HepG2 (cell line): ENCODE data around the gene MAP3K1. TPM values are rescaled to one million over a fixed set of nuclear protein-coding genes. Genes with fewer than 3 reads are reported as not detected.

Experiments
- ATAC-seq: fragments of 200-7000 bp; cut with Tn5 transposase; 3 replicates; pipeline ENCODE4 v1.9.1; 2020; ENCODE audit warnings: mild to moderate bottlenecking, moderate library complexity
- BruUV-seq: library from RNA; stranded (reverse); fragments of 400-500 nt; replicated peaks from 2 replicates; lab custom pipeline; 2021; lab: Mats Ljungman, UMichigan
- CTCF ChIA-PET: fragments of 300-600 bp; formaldehyde crosslinking; extraction: SDS; loops from one replicate; lab custom pipeline; 2021; ENCODE audit warnings: low total read pairs, inconsistent platforms, low intra/inter-chr PET ratio; lab: Yijun Ruan, JAX
- POLR2A ChIA-PET: fragments of 350-600 bp; sonication (Branson Sonifier 250); formaldehyde crosslinking; loops from one replicate; lab custom pipeline; 2020; ENCODE audit warnings: antibody characterized with exemption, inconsistent platforms; lab: Yijun Ruan, JAX
- DNase-seq: peaks from one replicate; pipeline ENCODE4 v3.0.0-alpha.2; 2015; ENCODE audit warnings: low spot score
- FAIRE-seq: peaks from 3 replicates; lab custom pipeline; 2011; peaks lifted over from hg19 to GRCh38; lab: Jason Lieb, UNC
- H2AFZ ChIP-seq: one replicate; pipeline ENCODE4 v1.6.1; 2011; ENCODE audit warnings: low read length, inconsistent platforms
- H3K27ac ChIP-seq: fragments of 300-600 bp; 3 replicates; pipeline ENCODE4 v1.8.0; 2011; ENCODE audit warnings: mixed run types, mild to moderate bottlenecking, mixed read lengths, low read length, inconsistent platforms; ENCODE audit not compliant: insufficient read depth; ENCODE audit errors: extremely low read length
- H3K27me3 ChIP-seq, 2 experiments: fragments of 200-600 bp in 1 of 2; 2 replicates in 1 of 2; 3 replicates in 1 of 2; pipeline versions ENCODE4 v1.6.0 to v1.8.0; 2011; ENCODE audit warnings: low read length in 2 of 2, mild to moderate bottlenecking in 2 of 2, moderate library complexity in 2 of 2, inconsistent platforms in 1 of 2; ENCODE audit not compliant: insufficient read depth in 2 of 2, control insufficient read depth in 1 of 2
- H3K36me3 ChIP-seq, 2 experiments: fragments of 200-600 bp in 1 of 2; replicated peaks in 1 of 2; 2 replicates in 1 of 2; 3 replicates in 1 of 2; pipeline versions ENCODE4 v1.5.1 to v1.8.0; 2011; ENCODE audit warnings: low read length in 2 of 2, inconsistent platforms in 1 of 2; ENCODE audit not compliant: insufficient read depth in 2 of 2, control insufficient read depth in 1 of 2
- H3K4me1 ChIP-seq: 2 replicates; pipeline ENCODE4 v1.5.1; 2012; ENCODE audit warnings: low read length, inconsistent platforms; ENCODE audit not compliant: insufficient read depth
- H3K4me2 ChIP-seq: 2 replicates; pipeline ENCODE4 v1.6.0; 2011; ENCODE audit warnings: low read depth, low read length, inconsistent platforms
- H3K4me3 ChIP-seq, 3 experiments: fragments of 200-600 bp in 1 of 3; sonication (generic), shearing (Covaris generic) in 1 of 3; replicated peaks in 1 of 3; 2 replicates each; pipeline ENCODE4 v1.5.1; 2011 to 2016; ENCODE audit warnings: low read length in 3 of 3, inconsistent platforms in 2 of 3, low read depth in 2 of 3, mild to moderate bottlenecking in 2 of 3, control low read depth in 1 of 3, mixed read lengths in 1 of 3; ENCODE audit not compliant: insufficient read depth in 1 of 3
- H3K79me2 ChIP-seq: one replicate; pipeline ENCODE4 v1.6.1; 2011; ENCODE audit warnings: low read length, inconsistent platforms; ENCODE audit not compliant: insufficient read depth
- H3K9ac ChIP-seq: 2 replicates; pipeline ENCODE4 v1.6.0; 2011; ENCODE audit warnings: mild to moderate bottlenecking, low read depth, low read length, inconsistent platforms; ENCODE audit not compliant: insufficient read depth
- H3K9me3 ChIP-seq: 2 replicates; pipeline ENCODE4 v1.5.1; 2012; ENCODE audit warnings: mild to moderate bottlenecking, low read length
- H4K20me1 ChIP-seq: 2 replicates; pipeline ENCODE4 v1.6.0; 2011; ENCODE audit warnings: inconsistent platforms, mild to moderate bottlenecking, low read length, moderate library complexity; ENCODE audit not compliant: insufficient read depth
- ATF5 ChIP-seq: sonication (generic); formaldehyde crosslinking; IDR thresholded peaks from 2 replicates; pipeline ENCODE4 v1.4.0; 2020; ENCODE audit warnings: mild to moderate bottlenecking, low read depth, missing genetic modification reagents
- ATRX ChIP-seq: sonication (generic); formaldehyde crosslinking; IDR thresholded peaks from 2 replicates; pipeline ENCODE4 v1.4.0; 2020; ENCODE audit warnings: missing genetic modification reagents, borderline replicate concordance
- CEBPG ChIP-seq: IDR thresholded peaks from 2 replicates; pipeline ENCODE4 v1.6.1; 2016
- CREBL2 ChIP-seq: sonication (generic); formaldehyde crosslinking; IDR thresholded peaks from 2 replicates; pipeline ENCODE4 v1.8.1; 2023; ENCODE audit warnings: missing genetic modification reagents, mild to moderate bottlenecking, borderline replicate concordance
- MIER2 ChIP-seq: IDR thresholded peaks from 2 replicates; pipeline ENCODE4 v1.6.1; 2016; ENCODE audit warnings: missing biosample characterization, missing genetic modification reagents
- ZBTB33 ChIP-seq: sonication (generic); formaldehyde crosslinking; IDR thresholded peaks from 2 replicates; pipeline ENCODE4 v1.4.0; 2020; ENCODE audit warnings: missing genetic modification reagents
- WGBS: methylation state at CpG from one replicate; pipeline ENCODE4 v1.1.6; 2017; ENCODE audit warnings: low lambda C conversion rate; 5-methylcytosine and 5-hydroxymethylcytosine counted together
- in situ Hi-C: cut with HindIII; loops from 2 replicates; pipeline ENCODE4 v1.10.0; 2017; ENCODE audit warnings: low pct_unique_long_range_greater_than_20kb; ENCODE audit not compliant: extremely low pct_ligation_motif_present
- intact Hi-C: fragments of 100-400 bp; cut with micrococcal nuclease; formaldehyde crosslinking; loops from one replicate; pipeline ENCODE4 v1.10.0; 2022; ENCODE audit not compliant: unreplicated experiment
- polyA plus RNA-seq, 8 experiments: library from polyadenylated mRNA; depleted of rRNA in 3 of 8; stranded (reverse) in 7 of 8; unstranded in 1 of 8; fragments of >200 nt; fragmentation: Illumina TruSeq in 4 of 8; extraction: Trizol in 4 of 8; gene quantifications; 2 replicates each; pipeline versions ENCODE4 v1.2.1 to v1.2.3, GENCODE V29; 2011 to 2016; ENCODE audit warnings: low read depth in 4 of 8, missing spikeins in 1 of 8, mixed read lengths in 1 of 8; ENCODE audit not compliant: insufficient read depth in 1 of 8
- total RNA-seq, 5 experiments: library from RNA; depleted of rRNA; stranded (reverse); fragments of >200 nt; fragmentation: Illumina TruSeq; extraction: Trizol; gene quantifications; 2 replicates each; pipeline ENCODE4 v1.2.3, GENCODE V29; 2016; ENCODE audit warnings: low read depth in 1 of 5
- TF ChIP-seq, protein P1 (sequence below): IDR thresholded peaks from 2 replicates; pipeline ENCODE4 v1.6.1; 2016; ENCODE audit warnings: control low read depth

MAP3K1 gene
- total and polyA plus RNA-seq, 2 of the 13 experiments (the other 11 are each of a cell fraction or from before 2014, with no cell fraction given) = 16.4 to 30.3 TPM

DNA sequence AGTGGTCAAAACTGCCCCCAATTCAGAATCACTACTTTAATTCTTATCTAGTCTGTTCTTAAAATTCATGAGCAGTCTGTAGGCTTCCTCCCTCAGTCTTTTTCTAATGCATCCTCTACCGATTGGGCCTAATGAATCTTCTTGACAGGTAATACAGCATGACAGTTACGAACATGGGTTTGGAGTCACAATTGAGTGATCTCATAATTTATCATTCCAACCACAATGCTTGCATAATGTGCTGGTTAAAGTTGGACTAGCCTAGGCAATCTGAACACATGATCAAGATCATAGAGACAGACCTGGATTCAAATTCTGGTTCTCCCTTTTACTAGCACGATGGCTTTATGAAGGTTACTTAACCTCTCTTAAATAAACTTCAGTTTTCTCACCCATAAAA, 61.0 kb downstream of the MAP3K1 start:
- WGBS = 88% methylated on average over 3 of the region's 3 CpGs
- Histone ChIP-seq H3K4me2 (no peak overlapping the region), H3K4me1 (no peaks in the 10 kb centered on the region), H3K79me2 (no peaks in the 10 kb centered on the region), H3K4me3 (no peak overlapping the region), H3K9ac (no peak overlapping the region), H2AFZ (no peak overlapping the region), H3K9me3 (no peaks in the 10 kb centered on the region), H3K36me3 (peaks cover 24 to 76% of the 10 kb centered on the region in 2 experiments), H4K20me1 (no peaks in the 10 kb centered on the region; the same call in 1 of the 2 replicates), H3K27ac (no peak overlapping the region), H3K27me3 (no peaks in the 10 kb centered on the region)
- in situ Hi-C loops (no loop called here), intact Hi-C loops (no loop called here)
- TF ChIP-seq CEBPG (no peak), ZBTB33 (CRISPR knock-in tag) (no peak), ATF5 (CRISPR knock-in tag) (no peak)
- POLR2A ChIA-PET = no interaction called here
- no peak for DNase-seq
- no peak for ATAC-seq
- FAIRE-seq = no peak
- no TSS peak for BruUV-seq
- CTCF ChIA-PET = no interaction called here

GRCh38 chr5:56881571-56881970, 66.2 kb downstream of the MAP3K1 start:
- TF ChIP-seq, protein P1, sequence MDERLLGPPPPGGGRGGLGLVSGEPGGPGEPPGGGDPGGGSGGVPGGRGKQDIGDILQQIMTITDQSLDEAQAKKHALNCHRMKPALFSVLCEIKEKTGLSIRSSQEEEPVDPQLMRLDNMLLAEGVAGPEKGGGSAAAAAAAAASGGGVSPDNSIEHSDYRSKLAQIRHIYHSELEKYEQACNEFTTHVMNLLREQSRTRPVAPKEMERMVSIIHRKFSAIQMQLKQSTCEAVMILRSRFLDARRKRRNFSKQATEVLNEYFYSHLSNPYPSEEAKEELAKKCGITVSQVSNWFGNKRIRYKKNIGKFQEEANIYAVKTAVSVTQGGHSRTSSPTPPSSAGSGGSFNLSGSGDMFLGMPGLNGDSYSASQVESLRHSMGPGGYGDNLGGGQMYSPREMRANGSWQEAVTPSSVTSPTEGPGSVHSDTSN (CRISPR knock-in tag) = no peak
- TF ChIP-seq CREBL2 (CRISPR knock-in tag) = no peak
- TF ChIP-seq MIER2 (CRISPR knock-in tag) = no peak
- TF ChIP-seq ATRX (CRISPR knock-in tag) = no peak
- in situ Hi-C loops (no loop called here), intact Hi-C loops (no loop called here)
- ChIA-PET POLR2A (no interaction called here), CTCF (no interaction called here)
- Histone ChIP-seq H3K36me3 (peaks cover 25 to 69% of the 10 kb centered on the region in 2 experiments), H2AFZ (no peak overlapping the region), H3K9ac (no peak overlapping the region), H3K4me1 (no peaks in the 10 kb centered on the region), H3K79me2 (no peaks in the 10 kb centered on the region), H3K27me3 (no peaks in the 10 kb centered on the region), H3K4me3 (no peak overlapping the region), H3K27ac (no peak overlapping the region), H4K20me1 (no peaks in the 10 kb centered on the region; the same call in 1 of the 2 replicates), H3K4me2 (no peak overlapping the region), H3K9me3 (no peaks in the 10 kb centered on the region)
- FAIRE-seq = no peak
- no peak for ATAC-seq
- WGBS = 97% methylated on average over 5 of the region's 5 CpGs
- DNase-seq = no peak
- no TSS peak for BruUV-seq
